T follicular helper cell (primary cell): ENCODE measurements around the gene CLP1.
A peak's percentile ranks its signal among the peaks of the same experiment; 100 is the strongest.

ENCODE experiments used
- DNase-seq: peaks from one replicate; pipeline ENCODE4 v3.0.0-alpha.2; 2020; ENCODE audit warnings: low read depth
- total RNA-seq, 2 experiments: gene quantifications; one replicate each; lab custom pipeline; 2026; lab: John Stamatoyannopoulos, UW

Gene CLP1
- total RNA-seq = 28.3 to 36.7 reads per million in 2 experiments

DNA sequence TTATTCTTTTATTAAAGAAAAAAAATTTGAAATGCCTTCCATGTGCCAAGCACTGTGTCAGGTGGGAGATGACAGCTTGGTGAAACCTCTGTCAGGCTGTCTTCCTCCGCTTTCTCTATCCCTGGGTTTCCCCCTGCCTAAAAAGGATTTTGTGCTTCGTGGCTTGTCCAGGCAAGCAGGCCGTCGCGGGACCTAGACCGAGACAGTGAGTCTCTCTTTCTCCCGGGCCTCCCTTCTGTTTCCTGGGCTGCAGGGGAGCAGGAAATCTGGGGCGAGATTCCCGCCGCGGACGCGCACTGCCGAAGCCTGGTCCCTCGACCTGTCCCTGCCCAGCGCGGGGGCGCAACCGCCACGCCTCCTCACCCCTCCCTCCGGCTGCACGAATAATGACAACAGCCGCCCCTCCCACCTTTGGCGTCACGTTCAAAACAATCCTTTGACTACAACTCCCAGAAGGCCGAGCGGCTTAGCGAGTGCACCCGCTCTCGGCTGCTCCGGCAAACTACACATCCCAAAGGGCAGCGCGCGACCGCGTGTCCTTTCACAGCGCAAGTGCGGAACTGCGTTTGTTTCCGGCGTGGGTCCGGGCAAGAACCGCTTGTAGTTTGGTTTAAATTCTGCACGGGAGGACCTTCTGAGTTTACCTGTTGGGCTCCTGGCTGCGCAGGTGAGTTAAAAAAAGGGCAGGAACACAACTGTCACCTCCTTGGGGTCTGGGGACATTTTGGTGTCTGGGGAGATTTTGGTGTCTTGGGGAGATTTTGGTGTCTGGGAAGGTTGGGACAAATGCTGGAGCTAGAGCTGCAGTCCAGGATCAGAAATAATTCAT is at the start of gene CLP1:
TSS of gene CLP1 (plus strand) at position 569 of the 829 bp plus-strand sequence. CDS start 1,715 bp downstream, outside the sequence.
- peak; percentile 99 for DNase-seq

DNA sequence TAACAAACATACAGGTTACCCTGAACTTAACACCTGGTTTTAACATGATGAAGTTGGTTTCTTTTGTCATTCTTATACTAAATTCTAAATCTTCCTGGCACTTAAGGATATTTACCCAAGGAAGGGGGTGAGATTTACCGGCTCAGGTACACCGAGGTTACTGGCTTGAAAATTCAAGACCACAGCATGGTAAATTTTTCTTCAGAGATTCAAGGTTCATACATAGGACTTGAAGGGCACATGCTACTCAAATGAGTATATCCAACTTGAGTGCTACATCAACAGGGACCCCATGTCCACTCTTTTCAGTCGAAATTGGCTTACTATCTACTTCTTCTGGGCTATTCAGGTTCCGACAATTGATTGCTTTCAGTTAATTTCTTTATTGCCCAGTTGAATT is 47.4 kb upstream of the CLP1 start:
- no peak for DNase-seq

DNA sequence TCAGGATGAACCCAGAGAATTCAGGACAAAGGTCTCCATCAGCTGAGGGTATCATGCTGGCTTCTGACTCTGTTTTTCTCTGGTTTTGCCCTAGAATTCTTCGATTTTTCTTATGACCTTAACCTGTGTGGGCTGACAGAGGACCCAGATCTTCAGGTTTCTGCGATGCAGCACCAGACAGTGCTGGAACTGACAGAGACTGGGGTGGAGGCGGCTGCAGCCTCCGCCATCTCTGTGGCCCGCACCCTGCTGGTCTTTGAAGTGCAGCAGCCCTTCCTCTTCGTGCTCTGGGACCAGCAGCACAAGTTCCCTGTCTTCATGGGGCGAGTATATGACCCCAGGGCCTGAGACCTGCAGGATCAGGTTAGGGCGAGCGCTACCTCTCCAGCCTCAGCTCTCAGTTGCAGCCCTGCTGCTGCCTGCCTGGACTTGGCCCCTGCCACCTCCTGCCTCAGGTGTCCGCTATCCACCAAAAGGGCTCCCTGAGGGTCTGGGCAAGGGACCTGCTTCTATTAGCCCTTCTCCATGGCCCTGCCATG is 43.3 kb upstream of the CLP1 start:
- DNase-seq = no peak

DNA sequence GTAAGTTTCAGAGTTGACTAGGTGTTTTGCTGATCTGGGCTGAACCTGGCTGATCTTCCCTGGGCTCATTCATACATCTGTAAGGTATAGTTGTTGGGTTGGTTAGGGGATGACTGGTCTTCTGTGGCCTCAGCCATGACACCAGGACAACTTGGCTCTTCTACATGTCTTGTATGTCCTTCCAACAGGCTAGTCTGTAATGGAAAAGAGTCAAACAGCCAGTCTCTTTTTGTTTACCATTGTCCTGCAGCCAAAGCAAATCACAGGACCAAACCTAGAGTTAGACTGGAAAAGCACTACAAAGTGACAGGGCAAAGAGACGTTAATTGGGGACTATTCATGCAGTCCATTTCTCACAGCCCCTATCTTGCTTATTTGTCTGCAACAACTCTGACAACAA is 42.3 kb upstream of the CLP1 start:
- no peak for DNase-seq

DNA sequence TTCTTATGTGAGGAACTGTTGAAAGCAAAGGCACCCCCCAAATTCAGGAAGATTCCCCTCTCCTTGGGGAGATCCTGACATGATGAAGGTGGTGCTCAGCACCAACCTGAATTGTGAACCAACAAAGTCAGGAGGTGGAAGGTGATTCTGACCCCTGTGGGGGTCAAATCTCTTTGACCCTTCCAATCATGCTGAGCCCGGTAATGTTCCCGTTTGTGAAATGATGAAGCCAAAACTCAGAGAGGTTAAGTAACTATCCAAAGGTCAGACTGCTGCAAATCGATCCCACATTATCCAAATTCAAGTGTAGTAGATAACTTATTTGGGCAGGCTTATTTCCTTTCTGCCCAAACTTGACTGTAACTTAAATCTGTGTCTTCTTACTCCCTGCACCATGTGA is 41.0 kb upstream of the CLP1 start:
- DNase-seq = no peak

DNA sequence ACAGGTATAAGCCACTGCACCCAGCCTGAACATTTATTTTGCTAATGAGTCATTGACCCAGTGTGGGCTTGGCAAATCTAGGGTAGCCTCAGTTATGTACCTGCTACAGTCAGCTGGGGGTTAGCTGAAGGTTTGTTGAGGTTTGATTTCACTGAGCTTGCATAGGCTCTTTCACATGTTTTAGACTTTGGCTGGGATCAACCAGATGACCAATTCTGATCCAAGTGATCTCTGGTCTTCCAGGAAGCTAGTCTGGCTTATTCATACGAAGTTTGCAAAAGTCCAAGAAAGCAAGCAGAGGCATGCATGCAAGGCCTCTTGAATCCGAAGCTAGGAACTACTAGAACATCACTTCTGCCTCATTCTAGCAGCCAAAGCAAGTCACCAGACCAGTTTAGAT is 39.1 kb upstream of the CLP1 start:
- no peak for DNase-seq

DNA sequence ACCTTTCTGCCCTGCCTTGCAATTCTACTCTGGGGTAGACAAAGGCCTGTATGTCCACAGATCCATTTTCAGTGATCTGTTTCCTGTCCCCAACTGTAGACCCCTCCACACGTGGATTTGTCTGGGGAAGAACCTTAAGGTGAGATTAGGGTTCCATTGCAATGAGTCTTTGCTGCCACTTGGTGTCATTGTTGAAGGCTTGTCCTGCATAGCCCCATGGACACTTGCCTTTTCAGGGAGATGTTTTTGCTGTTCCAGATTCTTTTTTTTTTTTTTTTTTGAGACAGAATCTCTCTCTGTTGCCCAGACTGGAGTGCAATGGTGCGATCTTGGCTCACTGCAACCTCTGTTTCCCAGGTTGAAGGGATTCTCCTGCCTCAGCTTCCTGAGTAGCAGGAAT is 38.2 kb upstream of the CLP1 start:
- DNase-seq = no peak

DNA sequence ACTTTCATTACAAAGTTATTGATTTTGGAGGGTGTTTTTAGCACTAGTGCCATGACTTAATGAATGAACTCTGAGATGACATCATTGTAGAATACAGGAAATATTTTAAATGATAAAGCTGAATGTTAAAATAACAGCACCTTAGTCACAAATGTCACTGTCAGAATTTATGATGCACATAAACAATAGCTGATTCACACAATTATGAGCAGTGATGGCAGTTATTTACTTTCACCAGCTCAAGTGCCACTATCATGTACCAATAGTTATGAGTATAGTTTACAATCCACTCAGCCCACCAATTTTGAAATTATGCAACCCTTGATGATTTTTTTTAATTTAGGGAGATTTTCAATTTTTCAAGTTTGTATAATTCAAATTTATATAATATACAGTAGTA is 37.1 kb upstream of the CLP1 start:
- DNase-seq = no peak

DNA sequence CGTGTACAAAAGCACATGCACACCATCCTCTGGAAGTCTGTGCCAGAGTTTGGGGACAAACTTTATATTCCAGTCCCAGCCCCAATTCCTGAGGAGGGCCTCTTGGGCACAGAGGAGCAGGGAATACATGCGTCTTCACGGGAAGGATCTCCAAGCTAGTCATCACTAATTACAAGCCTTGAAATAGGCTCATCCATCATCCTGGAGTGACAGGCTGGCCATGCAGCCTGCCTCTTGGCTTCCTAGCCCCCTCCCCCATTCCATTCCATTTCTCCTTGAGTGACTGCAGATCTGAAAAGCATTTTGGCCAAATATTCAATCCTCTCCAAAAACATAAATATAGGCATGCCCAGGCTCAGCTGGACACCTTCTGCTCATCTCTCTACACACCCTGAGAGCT is 35.3 kb upstream of the CLP1 start:
- no peak for DNase-seq

DNA sequence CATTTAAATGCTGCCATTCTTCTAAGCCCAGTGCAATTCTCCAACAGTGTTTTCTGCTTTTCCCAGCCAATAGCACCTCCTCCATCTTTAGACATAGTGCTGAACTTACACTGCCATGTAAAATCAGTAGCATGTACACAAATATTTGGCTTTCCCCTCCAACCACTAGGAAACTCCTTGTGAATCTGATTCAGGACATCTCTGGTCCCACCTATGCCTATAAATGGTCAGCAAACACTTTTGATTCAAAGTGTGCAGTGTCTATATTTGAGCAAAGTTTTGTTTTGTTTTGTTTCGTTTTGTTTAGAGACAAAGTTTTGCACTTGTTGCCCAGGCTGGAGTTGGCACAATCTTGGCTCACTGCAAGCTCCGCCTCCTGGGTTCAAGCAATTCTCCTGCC is 32.7 kb upstream of the CLP1 start:
- DNase-seq = no peak

DNA sequence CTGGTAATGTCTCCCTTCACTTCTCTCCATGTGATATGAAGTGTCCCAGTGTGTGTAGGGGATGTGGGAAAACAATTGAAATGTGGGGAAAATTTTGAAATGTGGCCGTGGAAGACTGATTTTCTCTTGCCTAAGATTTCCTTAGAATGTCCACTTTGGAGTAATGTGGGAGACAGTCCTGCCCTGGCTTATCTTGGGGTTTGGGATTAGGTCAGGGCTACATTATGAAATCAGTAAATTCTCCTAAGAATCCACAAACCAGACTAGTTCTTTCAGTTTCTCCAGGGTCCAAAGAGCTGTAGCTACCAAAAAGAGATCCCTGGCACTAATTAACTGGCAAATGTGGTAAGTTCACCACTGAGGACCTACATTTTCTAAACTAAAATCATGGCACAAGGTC is 30.7 kb upstream of the CLP1 start:
- DNase-seq = no peak

DNA sequence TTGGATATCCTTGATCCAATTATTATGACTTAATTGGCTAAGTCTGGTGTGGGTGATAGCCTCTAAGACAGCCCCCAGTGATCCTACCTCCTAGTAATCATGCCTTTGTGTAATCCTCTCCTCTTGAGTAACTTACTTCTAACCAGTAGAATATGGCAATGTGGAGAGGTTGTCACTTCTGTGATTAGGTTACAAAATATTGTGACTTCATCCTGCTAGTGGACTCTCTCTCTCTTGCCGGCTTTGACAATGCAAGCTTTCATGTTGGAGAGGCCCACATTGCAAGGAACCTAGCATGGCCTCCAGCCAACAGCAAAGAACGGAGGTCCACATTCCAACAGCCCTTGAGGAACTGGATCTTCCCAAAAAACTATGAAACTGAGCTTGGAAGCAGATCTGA is 27.4 kb upstream of the CLP1 start:
- no peak for DNase-seq

DNA sequence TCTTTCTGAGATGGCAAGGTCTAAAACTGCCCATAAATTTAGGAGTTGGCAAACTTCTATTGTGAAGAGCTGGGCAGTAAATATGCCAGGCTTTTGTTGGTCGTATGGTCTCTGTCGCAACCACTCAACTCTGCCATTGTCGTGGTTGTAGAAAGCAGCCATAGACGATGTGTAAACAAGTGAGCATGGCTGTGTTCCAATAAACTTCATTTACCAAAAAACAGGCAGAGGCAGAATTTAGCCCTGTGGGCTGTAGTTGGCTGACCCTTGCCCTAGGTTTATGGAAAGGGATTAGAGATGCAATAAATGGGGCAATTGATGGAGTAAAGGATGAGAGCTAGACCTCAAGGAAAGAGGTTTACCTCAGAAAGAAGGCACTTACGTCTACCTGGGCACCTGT is 25.4 kb upstream of the CLP1 start:
- no peak for DNase-seq

DNA sequence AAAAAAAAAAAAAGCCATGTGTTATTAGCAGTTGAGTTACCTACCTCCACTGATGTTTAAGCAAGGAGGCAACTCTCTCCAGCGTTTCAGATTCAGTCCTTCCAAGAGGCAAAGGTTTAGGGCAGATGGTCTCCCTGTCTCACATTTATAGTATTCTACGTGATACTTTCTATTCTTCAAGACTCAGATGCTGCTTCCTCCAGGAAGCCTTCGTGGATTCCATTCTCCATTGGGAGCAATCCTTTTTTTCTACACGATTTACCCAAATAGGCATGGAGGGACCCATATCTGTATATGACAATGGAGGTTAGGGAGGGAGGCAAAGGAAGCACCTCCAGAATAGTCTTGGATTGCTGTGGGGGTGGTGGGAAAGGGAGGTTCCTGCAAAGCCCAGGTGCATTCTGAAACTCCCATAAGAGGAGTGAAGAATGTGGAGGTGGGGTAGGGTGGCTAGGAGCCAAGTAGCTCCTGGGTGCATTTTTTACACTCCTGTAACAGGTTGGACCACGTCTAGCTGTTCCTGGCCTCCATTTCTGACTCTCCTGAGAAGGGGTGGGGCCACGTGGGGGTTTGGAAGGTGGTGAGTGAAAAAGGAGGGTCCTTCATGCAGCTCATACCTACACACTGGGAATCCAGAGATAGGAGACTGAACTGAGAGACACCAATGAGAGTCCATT is 24.0 kb upstream of the CLP1 start:
- DNase-seq = no peak

DNA sequence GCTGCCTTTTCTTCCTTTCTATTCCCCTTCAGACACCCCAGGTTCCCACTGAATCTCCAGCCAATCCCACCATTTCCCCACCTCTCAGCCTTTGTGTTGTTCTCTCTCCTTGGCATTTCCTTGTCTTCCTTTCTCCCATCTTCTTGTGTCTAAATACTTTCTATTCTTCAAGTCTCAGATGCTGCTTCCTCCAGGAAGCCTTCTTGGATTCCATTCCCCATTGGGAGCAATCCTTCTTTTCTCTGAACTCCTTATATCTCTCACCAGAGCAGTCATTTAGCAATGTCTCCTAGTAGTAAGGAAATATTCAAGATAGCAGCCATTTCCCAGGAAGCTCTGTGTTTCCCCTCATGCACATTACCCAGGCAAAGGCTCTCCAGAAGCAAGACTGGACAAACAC is 23.3 kb upstream of the CLP1 start:
- no peak for DNase-seq

DNA sequence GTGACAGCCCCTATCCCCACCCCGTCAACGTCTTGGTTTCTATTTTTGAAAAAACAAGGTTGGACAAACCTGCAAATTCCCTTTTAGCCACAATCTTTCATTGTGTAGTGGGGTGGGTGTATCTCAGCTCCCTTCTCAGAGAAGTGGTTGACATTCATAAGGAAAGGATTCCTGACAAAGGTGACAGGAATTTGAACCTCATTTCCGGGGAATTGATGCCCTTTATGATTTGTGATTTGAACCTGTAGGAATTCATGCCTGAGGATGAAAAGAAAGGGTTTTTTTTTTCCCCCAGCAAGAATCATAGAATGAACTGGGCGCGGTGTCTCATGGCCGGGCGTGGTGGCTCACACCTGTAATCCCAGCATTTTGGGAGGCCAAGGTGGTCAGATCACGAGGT is 22.3 kb upstream of the CLP1 start:
- no peak for DNase-seq

DNA sequence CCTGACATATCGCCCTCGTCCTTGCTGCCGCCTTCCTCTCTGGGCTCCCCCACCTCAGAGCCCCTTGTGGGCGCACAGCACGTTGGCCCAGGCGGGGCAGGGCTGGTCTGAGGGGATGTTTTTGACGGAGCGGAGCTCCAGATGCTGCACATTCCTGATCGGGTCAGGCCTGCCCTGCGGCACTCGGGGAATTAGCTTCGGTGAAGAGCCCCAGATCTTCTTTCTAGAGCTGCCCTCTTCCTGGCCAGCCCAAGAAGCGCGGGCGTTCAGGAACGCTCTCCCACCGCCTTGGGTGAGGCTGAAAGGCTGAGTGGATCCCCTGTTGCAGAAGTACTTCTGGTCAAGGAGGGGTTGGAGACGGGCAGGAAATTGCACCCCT is 19.9 kb upstream of the CLP1 start:
- DNase-seq = no peak

DNA sequence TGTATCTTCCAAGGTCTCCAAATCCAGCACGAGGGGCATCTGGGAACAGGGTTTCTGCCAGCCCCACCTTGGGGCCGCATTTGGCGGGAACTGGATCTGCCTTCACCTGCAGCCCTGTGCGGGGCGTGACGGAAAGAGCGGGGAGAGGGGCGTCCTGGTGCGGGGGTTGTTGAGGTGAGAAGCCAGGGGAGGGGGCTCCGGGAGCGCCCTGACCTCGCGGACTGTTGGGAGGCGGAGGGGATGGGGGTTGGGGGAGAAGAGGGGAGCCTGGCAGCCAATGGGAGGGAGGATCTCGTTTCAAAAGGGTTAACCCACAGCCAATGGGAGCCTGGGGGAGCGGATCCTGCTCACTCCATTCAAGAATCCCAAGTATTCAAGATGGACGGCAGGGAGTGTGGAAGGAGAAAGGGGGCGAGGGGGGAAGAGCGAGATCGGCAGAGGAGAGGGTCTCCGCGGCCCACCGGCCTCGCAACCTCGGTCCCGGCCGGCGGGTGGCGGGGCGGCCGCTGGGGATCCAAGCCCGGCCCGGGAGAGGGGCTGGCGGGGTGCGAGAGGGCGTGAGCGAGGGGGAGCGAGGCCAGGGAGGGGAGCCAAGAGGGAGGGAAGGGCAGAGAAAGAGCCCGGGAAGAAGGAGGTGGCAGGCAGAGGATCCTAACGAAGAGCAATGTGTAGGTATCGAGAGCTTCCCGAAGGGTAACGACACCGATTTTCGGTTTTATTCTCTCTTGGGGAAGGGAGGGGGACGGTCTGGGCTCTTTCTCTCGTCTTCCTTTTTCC is 19.4 kb upstream of the CLP1 start:
- no peak for DNase-seq

DNA sequence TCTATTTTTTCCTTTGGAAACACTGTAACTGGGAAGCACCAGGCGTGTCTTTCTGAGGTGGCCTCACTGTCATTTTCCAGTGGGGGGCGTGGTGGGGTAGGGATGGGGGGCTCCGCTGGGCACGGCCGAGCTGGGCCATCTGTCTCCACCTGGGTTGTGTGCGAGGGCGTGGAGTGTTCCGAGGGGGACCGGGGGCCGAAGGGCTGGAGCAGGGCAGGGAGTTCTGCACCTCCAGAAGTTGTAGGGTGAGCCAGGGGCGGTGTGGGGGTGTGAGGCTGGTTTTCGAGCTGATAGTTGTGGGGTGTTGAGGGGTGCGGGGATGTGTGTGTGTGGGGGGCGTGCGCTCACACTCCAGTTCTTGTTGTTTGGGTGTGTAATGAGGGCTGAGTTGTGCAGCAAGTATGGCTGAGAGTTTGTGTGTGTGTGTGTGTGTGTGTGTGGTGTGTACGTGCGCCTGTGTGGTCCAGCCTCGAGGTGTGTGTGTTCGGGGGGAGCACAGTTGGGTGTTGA is 18.7 kb upstream of the CLP1 start:
- no peak for DNase-seq

DNA sequence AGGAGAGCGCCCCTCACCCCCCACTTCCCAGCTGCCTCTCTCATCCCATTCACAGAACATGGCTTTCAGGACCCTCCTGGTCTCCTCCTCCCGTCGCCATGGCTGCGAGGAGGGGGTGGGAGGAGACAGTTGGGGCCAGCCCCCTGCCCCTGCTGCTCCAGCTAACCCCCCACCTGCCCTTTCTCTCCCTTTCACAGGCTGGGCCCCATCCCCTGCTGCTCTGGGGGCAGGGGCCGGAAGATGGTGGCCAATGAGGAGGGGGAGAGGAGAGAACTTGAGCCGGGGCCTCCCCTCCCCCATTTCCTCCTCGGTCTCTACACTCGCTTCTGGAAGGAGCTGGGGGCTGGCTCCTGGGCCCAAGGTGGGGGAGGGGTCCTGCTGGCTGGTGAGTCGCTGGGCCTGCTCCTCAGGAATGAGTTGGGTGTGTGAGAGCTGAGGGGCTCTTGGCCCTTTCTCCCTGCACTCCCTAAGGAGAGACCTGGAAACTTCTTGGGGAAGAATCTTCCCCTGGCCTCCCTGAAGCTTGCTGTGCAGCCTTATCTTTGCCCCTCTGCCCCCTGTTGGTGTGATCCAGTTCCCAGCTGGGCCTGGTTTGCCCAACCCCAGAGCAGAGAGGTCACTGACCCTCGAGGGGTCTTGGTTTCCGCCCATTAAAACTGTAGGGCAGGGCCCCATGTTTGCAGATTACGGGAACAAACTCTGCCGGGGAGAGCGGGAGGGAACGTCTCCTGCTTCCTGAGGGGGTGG is 18.1 kb upstream of the CLP1 start:
- no peak for DNase-seq

DNA sequence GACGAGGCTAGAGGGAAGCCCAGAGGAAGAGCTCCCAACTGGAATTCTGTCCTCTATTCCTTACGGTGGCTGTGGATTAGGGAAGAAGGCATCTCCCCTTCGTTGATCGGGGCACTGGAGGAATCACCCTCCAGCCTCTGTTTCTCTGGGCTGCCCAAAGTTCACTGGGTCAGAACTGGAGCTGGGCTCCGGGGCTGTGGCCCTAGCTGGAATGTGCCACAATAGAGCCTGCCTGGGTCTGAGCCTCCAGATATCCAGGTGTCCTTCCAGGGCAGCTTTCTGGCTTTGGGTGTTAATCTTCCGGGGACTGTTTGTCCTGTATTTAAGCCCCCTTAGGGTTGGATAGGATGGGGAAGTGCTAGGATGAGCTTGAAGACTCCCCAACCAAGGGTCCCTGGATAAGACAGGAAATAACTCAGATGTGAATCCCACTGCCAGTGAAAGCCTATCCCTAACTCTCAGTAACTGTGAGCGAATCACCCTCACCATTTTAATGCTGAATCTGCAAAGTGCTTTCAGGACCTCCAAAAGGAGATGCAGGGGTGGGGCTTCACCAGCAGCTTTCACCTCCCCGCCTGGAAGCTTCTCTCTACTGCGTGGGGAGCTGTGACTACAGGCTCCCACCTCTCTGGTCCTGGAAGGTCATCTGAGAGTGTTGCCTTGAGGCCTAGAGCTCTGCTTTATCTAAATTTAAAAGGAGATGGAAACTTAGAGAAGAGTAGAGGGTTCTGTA is 17.3 kb upstream of the CLP1 start:
- DNase-seq = no peak
